Choroid plexus epithelial cell (primary cell): ENCODE data around the gene POLR3H.
A peak's percentile ranks its signal among the peaks of the same experiment; 100 is the strongest.

Experiments
- DNase-seq: peaks from one replicate; pipeline ENCODE4 v3.0.0-alpha.2; 2010; ENCODE audit warnings: low read depth
- H3K4me3 ChIP-seq: 2 replicates; pipeline ENCODE4 v1.5.1; 2011; ENCODE audit warnings: low read depth, mild to moderate bottlenecking, control low read depth, low read length, moderate library complexity
- TF ChIP-seq, protein P1 (sequence below): conservative IDR thresholded peaks from 2 replicates; pipeline ENCODE4 v1.5.1; 2011; ENCODE audit warnings: low read depth, mild to moderate bottlenecking, control low read depth, inconsistent platforms, low read length, moderate library complexity

The POLR3H gene

DNA sequence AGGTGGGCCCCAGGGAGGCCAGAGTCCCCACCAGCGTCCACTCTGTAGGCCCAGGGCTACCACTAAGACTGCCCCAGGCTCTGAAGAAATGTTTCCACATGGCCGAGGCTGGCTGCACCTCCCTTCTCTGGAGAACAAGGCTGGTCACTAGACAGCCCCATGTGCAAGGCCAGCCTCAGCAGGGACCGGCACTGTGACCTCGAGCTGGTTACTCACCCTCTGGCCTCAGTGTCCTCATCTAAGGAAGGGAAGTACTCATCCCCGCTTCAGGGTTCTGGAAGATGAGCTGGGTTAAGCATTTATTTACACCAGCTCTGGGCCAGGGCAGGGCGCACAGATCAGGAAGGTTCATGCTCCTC lies 35.7 kb upstream of the POLR3H start:
- DNase-seq, result no peak
- TF ChIP-seq, protein P1, sequence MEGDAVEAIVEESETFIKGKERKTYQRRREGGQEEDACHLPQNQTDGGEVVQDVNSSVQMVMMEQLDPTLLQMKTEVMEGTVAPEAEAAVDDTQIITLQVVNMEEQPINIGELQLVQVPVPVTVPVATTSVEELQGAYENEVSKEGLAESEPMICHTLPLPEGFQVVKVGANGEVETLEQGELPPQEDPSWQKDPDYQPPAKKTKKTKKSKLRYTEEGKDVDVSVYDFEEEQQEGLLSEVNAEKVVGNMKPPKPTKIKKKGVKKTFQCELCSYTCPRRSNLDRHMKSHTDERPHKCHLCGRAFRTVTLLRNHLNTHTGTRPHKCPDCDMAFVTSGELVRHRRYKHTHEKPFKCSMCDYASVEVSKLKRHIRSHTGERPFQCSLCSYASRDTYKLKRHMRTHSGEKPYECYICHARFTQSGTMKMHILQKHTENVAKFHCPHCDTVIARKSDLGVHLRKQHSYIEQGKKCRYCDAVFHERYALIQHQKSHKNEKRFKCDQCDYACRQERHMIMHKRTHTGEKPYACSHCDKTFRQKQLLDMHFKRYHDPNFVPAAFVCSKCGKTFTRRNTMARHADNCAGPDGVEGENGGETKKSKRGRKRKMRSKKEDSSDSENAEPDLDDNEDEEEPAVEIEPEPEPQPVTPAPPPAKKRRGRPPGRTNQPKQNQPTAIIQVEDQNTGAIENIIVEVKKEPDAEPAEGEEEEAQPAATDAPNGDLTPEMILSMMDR, result no peak
- no peak overlapping the region for H3K4me3 ChIP-seq

DNA sequence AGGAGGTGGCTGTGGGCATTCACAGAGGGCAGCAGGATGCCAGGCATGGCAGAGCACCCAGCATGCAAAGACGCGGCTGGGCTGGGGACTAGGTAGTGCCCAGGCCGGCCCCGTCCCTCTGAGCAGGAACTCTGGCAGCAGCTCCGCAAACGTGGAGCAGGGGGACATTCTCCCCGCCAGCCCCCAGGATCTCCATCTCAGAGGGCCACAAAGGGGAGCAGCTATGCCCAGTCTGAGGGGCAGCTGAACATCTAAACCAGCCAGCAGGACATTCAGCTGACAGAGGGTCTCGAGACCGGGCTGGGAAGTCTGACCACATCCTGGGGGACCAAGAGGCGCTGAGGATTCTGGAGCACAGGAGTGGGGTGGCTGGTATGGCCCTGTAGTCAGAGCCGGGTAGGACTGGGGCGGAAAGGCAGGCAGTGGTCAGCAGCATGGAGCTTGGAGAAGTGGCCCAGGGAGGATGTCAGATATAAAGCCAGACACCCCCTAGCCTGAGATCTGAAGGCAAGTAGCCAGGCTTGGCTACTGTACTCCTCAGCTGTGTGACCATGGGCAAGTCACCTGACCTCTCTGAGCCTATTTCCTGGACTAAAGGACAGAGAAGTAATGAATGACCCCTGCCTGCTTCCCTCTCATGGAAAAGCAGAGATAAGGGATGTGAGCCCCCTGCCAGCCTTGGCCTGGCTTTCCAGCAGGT lies 35.2 kb upstream of the POLR3H start:
- DNase-seq, result no peak
- TF ChIP-seq, protein P1, result no peak
- H3K4me3 ChIP-seq, result no peak overlapping the region

DNA sequence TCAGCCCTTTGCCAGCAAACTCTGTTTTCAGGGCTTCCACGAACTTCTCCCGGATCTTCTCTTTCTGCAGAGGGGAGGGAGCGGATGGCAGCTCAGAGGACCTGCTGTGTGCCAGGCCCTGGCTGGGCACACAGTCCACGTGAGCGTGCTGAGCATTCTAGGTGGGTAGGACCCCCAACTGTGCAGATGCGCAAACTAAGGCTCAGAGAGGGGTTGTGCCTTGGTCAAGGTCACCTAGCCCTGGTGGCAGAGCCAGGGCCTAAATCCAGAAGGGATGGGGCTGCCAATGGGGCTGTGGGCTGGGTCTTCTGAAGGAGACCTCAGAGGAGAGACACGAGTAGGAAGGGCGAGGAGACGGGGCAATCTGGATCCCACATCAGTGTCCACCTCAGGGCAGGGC lies 34.5 kb upstream of the POLR3H start:
- no peak overlapping the region for H3K4me3 ChIP-seq
- TF ChIP-seq, protein P1, result no peak
- DNase-seq, result no peak

DNA sequence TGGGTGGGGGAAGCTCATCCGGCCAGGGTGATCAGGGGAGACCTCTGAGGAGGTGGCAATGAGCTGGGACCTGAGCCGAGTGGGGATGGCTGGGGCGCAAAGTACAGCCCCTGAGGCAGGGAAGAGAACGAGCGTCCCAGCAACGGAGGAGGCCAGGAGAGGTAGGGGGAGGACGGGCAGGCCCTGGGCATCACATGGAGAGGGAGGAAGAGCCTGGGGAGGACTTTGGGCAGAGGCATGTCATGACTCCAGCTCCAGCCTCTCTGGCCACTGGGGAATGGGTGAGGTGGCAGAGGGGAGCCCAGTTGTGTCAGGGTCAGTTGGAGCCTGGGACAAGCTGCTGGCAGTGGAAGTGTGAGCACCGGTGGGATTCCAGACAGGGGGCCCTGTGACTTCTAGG lies 33.8 kb upstream of the POLR3H start:
- TF ChIP-seq, protein P1, result no peak
- H3K4me3 ChIP-seq, result no peak overlapping the region
- DNase-seq, result no peak

DNA sequence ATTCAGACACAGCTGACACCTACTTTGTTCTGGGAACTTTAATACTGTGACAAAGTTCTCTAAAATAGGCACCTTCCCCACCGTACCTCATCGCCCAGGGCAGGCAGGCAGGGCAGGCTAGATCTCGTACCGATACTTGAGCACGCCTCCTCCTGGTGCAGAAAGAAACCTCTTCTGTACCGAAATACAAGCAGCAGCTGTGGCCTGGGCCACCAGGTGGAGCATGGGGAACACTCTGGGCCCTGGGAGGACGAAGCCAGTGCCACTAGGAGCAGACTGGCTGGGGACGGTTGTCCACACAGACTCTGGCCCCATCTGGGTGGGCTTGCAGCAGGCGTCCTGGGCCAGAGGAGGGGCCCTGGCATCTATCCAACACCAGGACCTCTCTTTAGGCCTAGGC lies 32.6 kb upstream of the POLR3H start:
- TF ChIP-seq, protein P1, result peak; percentile 79
- H3K4me3 ChIP-seq, result no peak overlapping the region
- peak; percentile 67 for DNase-seq

DNA sequence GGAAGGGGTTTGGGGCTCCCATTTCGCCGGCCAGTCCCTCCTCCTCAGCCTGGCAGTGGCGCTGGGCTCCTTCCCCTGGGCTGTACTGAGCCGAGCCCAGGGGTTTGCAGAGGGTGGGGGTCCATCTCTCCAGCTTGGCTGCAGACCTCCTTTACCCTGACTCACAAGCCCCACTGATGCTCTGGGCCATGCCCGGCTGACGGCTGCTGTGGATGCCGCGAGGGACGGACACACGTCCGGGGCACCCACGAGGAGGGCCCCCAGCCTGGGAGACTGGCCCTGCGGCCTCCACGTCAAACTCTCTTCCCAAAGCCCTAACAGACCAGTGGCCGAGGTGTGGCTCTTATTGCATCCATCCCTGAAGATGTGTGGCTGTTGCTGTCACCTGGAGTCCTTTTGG lies 31.3 kb upstream of the POLR3H start:
- H3K4me3 ChIP-seq, result no peak overlapping the region
- DNase-seq, result no peak
- TF ChIP-seq, protein P1, result no peak

DNA sequence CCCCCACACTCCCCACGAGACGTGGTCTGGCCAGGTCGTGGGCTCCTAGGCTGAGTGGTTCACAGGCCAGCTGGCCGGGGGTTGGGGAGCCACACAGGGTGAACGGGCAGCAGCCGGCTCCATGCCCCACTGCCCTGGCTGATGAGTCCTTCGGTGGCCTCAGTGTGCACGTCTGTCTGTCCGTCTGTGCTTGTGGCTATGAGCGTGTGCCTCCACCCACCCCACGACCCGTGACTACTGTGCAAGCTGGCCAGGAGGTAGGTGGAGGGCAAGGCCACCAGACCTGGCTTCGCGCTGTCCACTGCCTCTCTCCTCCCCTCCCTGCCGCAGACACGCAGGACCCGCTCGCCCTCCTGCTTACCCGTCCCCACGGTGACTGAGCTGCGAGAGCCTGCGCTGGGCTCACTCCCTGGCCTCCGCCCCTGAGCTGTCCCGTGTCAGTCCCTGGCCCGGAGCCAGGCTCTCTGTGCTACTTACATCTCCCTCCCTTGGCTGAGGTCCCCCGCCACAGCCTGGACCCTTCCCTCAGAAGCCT lies 30.6 kb upstream of the POLR3H start:
- no peak for DNase-seq
- no peak overlapping the region for H3K4me3 ChIP-seq
- TF ChIP-seq, protein P1, result no peak
